ENCODE measurements around the gene PGAP6. TPM values are rescaled to one million over a fixed set of nuclear protein-coding genes. Genes with fewer than 3 reads are reported as not detected.
A peak's percentile ranks its signal among the peaks of the same experiment; 100 is the strongest.

PGAP6 gene
- total and polyA plus RNA-seq, 9 of the 15 experiments (the other 6 are each of a cell fraction or from before 2014, with no cell fraction given) = 0.45 to 50.2 (median 39.3) TPM

DNA sequence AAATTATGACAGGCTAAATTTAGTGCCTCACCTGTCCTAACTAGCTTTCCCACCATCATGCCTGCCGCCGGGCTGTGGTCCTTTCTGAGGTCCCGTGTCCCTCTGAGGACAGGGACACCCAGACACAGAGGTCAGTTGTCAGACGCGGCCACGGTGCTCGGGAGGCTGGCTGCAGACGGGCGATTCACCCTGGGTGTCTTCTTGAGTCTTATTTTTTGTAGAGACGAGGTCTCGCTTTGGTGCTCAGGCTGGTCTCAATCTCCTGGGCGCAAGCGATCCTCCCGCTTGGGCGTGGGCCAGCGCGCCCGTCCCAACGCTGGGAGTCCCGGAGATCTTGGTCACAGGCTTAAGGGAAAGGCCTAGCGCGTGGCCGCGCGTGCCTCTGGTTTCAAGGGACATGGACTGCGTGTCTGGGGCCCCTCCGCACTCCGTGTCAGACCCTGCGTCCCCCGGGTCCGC is 42.9 kb upstream of the PGAP6 start (continued):
- TF ChIP-seq, protein P1, sequence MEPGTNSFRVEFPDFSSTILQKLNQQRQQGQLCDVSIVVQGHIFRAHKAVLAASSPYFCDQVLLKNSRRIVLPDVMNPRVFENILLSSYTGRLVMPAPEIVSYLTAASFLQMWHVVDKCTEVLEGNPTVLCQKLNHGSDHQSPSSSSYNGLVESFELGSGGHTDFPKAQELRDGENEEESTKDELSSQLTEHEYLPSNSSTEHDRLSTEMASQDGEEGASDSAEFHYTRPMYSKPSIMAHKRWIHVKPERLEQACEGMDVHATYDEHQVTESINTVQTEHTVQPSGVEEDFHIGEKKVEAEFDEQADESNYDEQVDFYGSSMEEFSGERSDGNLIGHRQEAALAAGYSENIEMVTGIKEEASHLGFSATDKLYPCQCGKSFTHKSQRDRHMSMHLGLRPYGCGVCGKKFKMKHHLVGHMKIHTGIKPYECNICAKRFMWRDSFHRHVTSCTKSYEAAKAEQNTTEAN (CRISPR knock-in tag; IDR thresholded peaks at IDR 0.05) = no peak
- TF ChIP-seq, protein P2, sequence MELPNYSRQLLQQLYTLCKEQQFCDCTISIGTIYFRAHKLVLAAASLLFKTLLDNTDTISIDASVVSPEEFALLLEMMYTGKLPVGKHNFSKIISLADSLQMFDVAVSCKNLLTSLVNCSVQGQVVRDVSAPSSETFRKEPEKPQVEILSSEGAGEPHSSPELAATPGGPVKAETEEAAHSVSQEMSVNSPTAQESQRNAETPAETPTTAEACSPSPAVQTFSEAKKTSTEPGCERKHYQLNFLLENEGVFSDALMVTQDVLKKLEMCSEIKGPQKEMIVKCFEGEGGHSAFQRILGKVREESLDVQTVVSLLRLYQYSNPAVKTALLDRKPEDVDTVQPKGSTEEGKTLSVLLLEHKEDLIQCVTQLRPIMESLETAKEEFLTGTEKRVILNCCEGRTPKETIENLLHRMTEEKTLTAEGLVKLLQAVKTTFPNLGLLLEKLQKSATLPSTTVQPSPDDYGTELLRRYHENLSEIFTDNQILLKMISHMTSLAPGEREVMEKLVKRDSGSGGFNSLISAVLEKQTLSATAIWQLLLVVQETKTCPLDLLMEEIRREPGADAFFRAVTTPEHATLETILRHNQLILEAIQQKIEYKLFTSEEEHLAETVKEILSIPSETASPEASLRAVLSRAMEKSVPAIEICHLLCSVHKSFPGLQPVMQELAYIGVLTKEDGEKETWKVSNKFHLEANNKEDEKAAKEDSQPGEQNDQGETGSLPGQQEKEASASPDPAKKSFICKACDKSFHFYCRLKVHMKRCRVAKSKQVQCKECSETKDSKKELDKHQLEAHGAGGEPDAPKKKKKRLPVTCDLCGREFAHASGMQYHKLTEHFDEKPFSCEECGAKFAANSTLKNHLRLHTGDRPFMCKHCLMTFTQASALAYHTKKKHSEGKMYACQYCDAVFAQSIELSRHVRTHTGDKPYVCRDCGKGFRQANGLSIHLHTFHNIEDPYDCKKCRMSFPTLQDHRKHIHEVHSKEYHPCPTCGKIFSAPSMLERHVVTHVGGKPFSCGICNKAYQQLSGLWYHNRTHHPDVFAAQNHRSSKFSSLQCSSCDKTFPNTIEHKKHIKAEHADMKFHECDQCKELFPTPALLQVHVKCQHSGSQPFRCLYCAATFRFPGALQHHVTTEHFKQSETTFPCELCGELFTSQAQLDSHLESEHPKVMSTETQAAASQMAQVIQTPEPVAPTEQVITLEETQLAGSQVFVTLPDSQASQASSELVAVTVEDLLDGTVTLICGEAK (IDR thresholded peaks at IDR 0.05) = 0 out of 2 replicates have a peak, but pooled peaks have one; percentile 9
- TF ChIP-seq, protein P2 (CRISPR knock-in tag; IDR thresholded peaks at IDR 0.05) = no peak
- TF ChIP-seq PYGO2 (tag; IDR thresholded peaks at IDR 0.05) (no peak), ZBTB26 (CRISPR knock-in tag; IDR thresholded peaks at IDR 0.05) (no peak), SAFB2 (IDR thresholded peaks at IDR 0.05; ENCODE audit: borderline replicate concordance, low read depth, low read length, severe bottlenecking) (no peak), ETV5 (CRISPR knock-in tag; IDR thresholded peaks at IDR 0.05; ENCODE audit: low read depth) (0 out of 2 replicates have a peak, but pooled peaks have one; percentile 8), ZNF134 (CRISPR knock-in tag; conservative IDR thresholded peaks at IDR 0.05) (no peak), ZSCAN32 (CRISPR knock-in tag; IDR thresholded peaks at IDR 0.05) (no peak), RFX1 (IDR thresholded peaks at IDR 0.05) (no peak), STAT5A (IDR thresholded peaks at IDR 0.05; ENCODE audit: borderline replicate concordance, low read length) (no peak), RBM39 (optimal IDR thresholded peaks at IDR 0.05; ENCODE audit: low read depth, low read length) (no peak), TEAD4 (IDR thresholded peaks at IDR 0.05; ENCODE audit: low read length) (no peak), TEAD4 (CRISPR knock-in tag; IDR thresholded peaks at IDR 0.05; ENCODE audit: borderline replicate concordance) (peak; percentile 90; the same call in 1 of the 2 replicates), RB1 (IDR thresholded peaks at IDR 0.05; ENCODE audit: low read depth) (0 out of 2 replicates have a peak, but pooled peaks have one; percentile 33), MCM2 (IDR thresholded peaks at IDR 0.05; ENCODE audit: low read depth) (no peak), TCFL5 (CRISPR knock-in tag; conservative IDR thresholded peaks at IDR 0.05) (no peak), YBX1 (IDR thresholded peaks at IDR 0.05) (no peak), BDP1 (IDR thresholded peaks at IDR 0.05; ENCODE audit: insufficient read depth, insufficient read length) (no peak), ZEB2 (IDR thresholded peaks at IDR 0.05) (no peak)

All from K562 (cell line).